Measurements from ENCODE around the gene C14orf93. TPM values are rescaled to one million over a fixed set of nuclear protein-coding genes. Genes with fewer than 3 reads are reported as not detected.

C14orf93 gene
- polyA plus RNA-seq, 1 donor, result 22.2 TPM

DNA sequence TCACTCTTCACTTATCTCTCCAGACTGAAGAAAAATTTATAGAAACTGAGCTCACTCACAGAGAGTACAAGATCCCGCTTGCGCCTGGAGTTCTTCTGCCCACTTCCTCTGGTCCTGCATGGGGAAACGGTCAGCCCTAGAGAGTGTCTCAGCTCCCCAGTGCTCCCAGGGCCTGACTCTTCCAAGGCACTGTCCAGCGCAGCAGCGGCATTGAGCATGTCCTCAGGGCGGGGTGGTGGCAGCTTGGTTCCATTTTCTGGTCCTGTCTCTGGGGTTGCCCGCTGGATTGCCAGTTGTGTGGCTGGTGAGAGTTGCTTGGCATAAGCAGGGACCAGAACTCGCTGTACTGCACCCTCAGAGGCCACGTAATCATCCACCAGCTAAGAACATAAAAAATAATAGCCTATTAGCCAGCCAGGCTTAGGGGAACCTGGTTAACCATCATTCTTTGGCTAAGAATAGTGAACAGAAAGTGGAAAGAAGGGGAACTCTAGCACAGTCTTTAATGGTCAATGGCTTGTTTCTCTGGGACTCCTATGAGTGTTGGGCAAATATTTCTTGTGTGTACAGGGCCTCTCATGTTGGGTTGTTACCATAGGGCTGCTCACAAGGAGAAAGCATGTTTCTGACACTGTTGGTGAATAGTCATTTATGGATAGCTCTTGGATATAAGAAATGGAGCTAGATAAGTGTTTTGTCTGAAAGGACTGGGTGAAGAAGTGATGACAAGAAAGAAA, 13.9 kb downstream of the C14orf93 start:
- no peak for DNase-seq

DNA sequence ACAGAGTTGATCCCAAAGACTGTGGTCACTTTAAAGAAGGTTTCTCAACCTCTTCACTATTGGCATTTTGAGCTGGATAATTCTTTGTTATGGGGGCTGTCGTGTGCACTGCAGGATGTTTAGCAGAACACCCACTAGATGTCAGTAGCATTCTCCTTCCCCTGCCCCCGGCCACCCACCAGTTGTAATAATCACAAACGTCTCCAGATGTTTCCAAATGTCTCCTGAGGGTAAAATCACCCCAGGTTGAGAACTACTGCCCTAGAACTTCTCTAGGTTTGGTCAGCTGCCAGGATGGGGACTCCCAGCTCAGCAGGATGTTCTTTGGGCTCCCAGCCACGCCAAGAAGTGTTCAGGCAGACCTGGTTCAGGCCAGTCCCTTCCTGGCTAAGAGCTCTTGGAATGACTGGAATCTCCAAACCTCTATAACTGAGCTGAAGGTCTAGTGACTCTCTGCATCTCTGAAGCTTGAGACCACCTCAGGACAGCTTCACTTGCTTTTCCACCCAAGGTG, 15.1 kb downstream of the C14orf93 start:
- DNase-seq, result no peak

DNA sequence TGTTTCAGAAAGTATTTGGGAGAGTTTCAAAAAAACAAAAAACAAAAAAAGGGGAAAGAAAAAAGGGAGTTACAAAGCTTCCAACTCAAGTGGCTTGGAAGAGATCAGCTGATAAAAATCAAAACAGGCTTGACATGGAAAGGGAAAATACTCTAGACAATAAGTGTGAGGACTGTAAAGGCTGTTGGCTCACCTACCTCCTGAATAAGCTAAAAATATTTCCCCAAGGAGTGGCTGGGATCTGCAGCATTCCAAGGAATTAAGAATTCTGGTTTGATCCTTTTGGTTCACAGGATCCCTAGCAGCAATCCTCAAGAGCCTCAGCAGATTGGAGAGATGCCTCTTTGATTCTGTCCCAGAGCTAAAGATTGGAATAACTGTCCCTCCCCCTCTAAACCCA, 16.4 kb downstream of the C14orf93 start:
- no peak for DNase-seq

DNA sequence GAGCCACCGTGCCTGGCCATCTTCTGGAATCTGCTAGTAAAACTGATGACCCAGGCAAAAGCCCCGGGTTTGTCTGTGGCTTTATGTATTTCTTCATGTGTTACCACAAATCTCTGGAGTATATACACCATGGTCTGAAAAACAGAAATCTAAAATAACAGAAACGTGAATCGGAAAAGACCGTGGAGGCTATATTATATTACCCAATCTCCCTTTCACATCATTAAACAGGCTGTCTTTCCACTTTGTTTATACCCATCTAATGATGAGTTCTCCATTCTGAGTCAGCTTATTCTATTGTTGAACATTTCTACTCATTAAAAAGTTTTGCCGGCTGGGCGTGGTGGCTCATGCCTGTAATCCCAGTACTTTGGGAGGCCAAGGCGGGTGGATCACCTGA, 18.1 kb downstream of the C14orf93 start:
- DNase-seq, result no peak

- no peak for DNase-seq
Measured at GRCh38 chr14:22987291-22987690, 22.7 kb downstream of the C14orf93 start.

DNA sequence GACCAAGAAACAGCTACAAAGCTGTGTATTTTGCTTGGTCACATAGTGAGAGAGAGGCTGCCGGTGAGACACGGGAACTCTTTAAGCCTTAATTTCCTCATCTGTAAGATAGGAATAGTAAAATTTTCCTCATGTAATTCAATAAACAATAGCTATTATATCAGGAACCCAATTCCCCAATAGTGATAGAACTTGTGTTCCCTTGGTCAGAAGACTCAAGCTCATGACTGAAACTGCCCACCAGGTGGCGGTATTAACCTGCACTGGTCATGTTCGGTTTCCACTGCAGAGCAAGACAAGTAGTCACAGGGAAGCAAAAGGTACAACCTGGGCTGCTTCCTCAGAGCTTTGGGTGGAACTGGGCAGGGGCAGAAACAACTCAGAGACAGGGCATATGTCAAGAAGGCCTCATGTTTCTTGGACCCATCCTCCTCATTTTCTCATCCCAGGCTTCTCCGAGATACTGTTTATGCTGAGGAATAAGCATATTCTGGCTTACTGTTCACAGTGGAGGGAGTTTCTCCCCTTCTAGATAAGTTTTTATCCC, 23.4 kb downstream of the C14orf93 start:
- DNase-seq, result peak; percentile 86

DNA sequence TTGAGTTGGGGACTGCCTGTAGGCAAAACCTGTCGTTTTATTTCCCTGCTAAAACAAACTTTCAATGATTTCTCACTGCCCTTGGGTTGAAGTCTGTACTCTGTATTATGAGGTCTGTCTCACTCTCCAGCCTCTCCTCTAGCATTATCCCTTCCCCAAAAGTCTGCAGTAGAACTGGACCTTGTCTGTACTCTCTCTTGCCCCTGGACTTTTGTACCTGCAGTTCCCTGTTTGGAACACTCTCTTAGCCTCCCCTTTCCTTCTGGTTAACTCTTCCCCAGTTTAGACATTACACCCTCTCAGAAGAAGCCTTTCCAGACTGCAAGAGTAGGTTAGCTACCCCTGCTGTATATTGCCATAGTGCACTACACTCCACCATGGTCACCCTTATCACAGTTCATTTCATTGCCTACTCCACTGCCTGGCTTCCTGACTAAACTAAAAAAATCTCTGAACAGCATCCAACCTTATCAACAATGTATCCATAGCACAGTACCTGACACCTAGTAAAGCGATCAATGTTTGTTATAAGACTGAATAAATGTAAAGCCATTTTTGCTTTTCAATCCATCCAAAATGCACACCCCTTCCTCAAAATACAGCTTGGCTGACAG, 23.9 kb downstream of the C14orf93 start:
- DNase-seq, result no peak

GRCh38 chr14:22984959-22985658, 24.8 kb downstream of the C14orf93 start:
- DNase-seq, result no peak

- DNase-seq, result peak; percentile 95
Measured at GRCh38 chr14:22982477-22983245, 27.3 kb downstream of the C14orf93 start, which contains the start of gene AJUBA. Gene AJUBA, minus strand, starts transcription at chr14:22982551. Its CDS starts 285 bp downstream, at chr14:22982266.

- DNase-seq, result no peak
Measured at GRCh38 chr14:22981876-22982476, 28.0 kb downstream of the C14orf93 start.

DNA sequence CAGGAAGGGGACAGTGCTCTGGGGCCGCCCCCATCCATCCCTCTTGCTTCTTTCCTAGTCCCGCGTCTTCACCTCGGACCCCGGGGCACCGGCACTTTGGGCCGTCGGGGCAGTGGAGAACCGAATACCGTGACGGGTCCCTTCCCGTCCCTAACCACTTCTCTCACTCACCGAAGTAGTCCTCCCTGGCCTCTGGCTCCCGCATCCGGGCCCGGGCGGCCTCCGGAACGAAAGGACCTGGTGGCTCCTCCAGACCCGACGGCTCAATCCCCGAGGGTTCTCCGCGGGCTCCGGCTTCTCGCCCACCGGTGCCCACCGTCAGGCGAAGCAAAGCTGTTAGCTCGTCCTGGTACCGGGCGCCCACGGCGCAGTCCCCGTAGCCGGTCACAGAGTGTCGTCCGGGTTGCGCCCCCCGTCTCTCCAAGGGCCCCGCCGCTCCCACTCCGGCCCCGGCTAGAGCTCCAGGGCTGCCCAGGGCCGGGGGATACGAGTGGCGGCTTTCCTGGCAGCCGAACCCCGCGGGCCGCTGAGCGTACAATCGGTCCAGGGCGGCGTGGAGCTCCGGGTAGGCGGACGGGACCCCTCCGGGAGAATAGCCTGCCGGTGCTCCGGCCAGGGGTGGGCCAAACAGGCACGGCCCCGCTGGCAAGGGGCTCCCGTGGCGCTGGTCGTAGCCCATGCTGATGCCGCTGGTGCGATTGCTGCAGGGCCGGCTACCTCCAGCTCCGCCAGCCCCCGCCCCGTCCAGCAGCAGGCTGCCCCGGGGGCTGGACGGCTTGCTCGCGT, 28.7 kb downstream of the C14orf93 start:
- no peak for DNase-seq

GRCh38 chr14:22980672-22981089, 29.3 kb downstream of the C14orf93 start:
- DNase-seq, result peak; percentile 59

- DNase-seq, result no peak
Measured at GRCh38 chr14:22979748-22980392, 30.1 kb downstream of the C14orf93 start.

DNA sequence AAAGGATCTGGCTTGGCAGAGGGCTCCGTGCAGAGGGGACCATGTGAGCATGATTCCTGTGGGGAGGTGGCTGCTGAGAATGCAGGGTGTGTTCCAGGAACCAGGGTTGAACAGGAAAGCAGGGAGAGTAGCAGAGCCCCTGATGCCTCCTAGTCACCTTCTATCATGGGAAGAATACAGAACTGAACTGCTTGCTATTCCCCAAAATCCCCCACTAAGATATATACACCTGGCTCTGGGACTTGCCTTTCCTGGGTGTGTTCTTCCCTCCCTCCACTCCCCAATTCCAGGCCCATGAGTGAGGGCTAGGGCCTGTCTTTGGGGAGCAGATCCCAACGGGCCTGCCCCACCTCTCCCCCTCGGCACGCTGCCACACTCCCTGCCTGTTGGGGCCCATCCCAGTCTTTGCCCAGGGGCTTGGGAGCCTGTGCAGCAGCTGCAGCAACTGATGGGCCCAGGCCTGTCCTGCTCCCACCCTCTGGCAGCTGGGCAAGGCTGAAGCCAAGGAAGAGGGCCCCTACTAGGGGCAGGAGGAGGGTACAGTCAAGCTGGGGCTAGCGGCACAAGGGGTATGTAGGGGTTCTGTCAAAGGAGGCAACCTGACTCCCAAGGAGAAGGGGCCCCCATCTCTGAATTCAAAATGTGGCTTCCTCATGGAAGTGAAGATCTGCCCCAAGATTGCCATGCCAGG, 30.8 kb downstream of the C14orf93 start:
- no peak for DNase-seq

DNA sequence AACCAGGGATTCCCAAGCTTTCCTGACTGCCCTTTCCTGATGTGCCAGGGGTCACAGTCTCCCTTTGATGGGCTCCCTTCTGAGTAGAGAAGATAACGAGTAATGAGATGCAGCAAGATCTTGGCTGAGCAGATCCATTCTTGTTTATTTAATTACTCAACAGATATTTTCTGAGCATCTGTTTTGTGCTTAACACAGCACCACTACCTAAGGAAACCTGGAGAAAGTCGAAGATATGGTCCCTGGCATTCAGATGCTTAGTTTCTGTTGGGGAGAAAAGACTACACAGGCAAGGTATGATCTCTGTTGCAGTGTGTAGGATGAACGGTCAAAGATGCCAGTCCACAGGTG, 31.5 kb downstream of the C14orf93 start:
- DNase-seq, result no peak

- DNase-seq, result peak; percentile 79
Measured at GRCh38 chr14:22977684-22978486, 32.1 kb downstream of the C14orf93 start.

GRCh38 chr14:22977434-22977683, 32.6 kb downstream of the C14orf93 start:
- DNase-seq, result no peak

GRCh38 chr14:22976620-22977433, 33.1 kb downstream of the C14orf93 start:
- DNase-seq, result peak; percentile 33

Measured in left kidney (tissue), 2 donors.